Sigmoid colon (tissue), 4 donors: Measurements from ENCODE around the gene PROSER2.

Source experiments
- CTCF ChIP-seq, 4 experiments: fragments of 450-650 bp in 3 of 4; fragments of 200-600 bp in 1 of 4; IDR thresholded peaks; one replicate each; pipeline ENCODE4 v1.5.1; 2016 to 2019; ENCODE audit warnings: antibody characterized with exemption in 4 of 4, mild to moderate bottlenecking in 3 of 4, moderate library complexity in 2 of 4
- POLR2A ChIP-seq, 2 donors: fragments of 450-650 bp; IDR thresholded peaks; one replicate each; pipeline ENCODE4 v1.6.1; 2016; ENCODE audit warnings: antibody characterized with exemption in 2 of 2, mild to moderate bottlenecking in 2 of 2, moderate library complexity in 2 of 2
- POLR2AphosphoS5 ChIP-seq, 4 donors: sonication (generic); formaldehyde crosslinking; IDR thresholded peaks; one replicate each; pipeline ENCODE4 v1.6.1; 2017; ENCODE audit warnings: antibody characterized with exemption in 4 of 4

DNA sequence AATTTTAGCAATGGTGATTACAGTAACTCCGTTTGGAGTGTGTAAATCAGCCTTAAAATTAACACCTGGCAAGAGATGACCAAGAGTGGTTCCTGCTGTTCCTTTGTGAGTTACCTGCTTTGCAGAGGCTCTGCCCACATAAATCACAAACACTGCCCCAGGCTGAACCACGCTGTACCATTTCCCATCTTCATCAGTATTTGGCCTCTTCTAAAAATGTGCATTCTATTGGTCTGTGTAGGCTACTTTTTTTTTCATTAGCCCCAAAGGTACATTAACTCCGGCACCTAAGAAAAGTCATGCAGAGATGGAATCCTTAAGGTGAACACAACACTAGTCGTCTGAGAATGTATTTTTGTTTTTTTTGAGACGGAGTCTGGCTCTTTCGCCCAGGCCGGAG, 96.1 kb downstream of the PROSER2 start:
- TF ChIP-seq POLR2A (IDR thresholded peaks at IDR 0.05) (no peak), CTCF (IDR thresholded peaks at IDR 0.05) (no peak), POLR2AphosphoS5 (IDR thresholded peaks at IDR 0.05) (no peak)
